K562 (cell line): Measurements from ENCODE around the gene SLC8A1. TPM values are rescaled to one million over a fixed set of nuclear protein-coding genes. Genes with fewer than 3 reads are reported as not detected.

Experiments used
- ATAC-seq: fragments of 200-7000 bp; cut with Tn5 transposase; 3 replicates; pipeline ENCODE4 v1.9.1; 2020; ENCODE audit warnings: moderate library complexity
- BruUV-seq: library from RNA; stranded (reverse); fragments of 400-500 nt; replicated peaks from 2 replicates; lab custom pipeline; 2021; lab: Mats Ljungman, UMichigan
- CTCF ChIA-PET: fragments of 300-600 bp; formaldehyde crosslinking; extraction: SDS; loops from one replicate; lab custom pipeline; 2021; ENCODE audit warnings: low intra/inter-chr PET ratio; lab: Yijun Ruan, JAX
- POLR2A ChIA-PET: fragments of 300-600, 350-650 bp; sonication (Branson Sonifier 250); formaldehyde crosslinking; extraction: SDS; loops from one replicate; lab custom pipeline; 2021; ENCODE audit warnings: antibody characterized with exemption, inconsistent platforms; lab: Yijun Ruan, JAX
- DNase-seq, 4 experiments: peaks; one replicate each; pipeline versions ENCODE4 v3.0.0 to v3.0.0-alpha.2; 2011 to 2018; ENCODE audit warnings: low spot score in 3 of 4, mixed read lengths in 3 of 4; ENCODE audit errors: extremely low read depth in 1 of 4
- FAIRE-seq: peaks from 2 replicates; lab custom pipeline; 2011; peaks lifted over from hg19 to GRCh38; lab: Jason Lieb, UNC
- H2AFZ ChIP-seq: 2 replicates; pipeline ENCODE4 v1.6.0; 2011; ENCODE audit warnings: low read depth, low read length, control low read depth, inconsistent platforms
- H3K27ac ChIP-seq: fragments of 200-600 bp; 3 replicates; pipeline ENCODE4 v1.8.0; 2011; ENCODE audit warnings: low read depth, mild to moderate bottlenecking, control low read depth, inconsistent platforms, low read length, moderate library complexity, mixed read lengths; ENCODE audit errors: extremely low read depth
- H3K27me3 ChIP-seq, 2 experiments: fragments of 300-600 bp in 1 of 2; 2 replicates in 1 of 2; 3 replicates in 1 of 2; pipeline versions ENCODE4 v1.6.0 to v1.8.0; 2011; ENCODE audit warnings: inconsistent platforms in 2 of 2, low read length in 2 of 2, mild to moderate bottlenecking in 1 of 2, mixed read lengths in 1 of 2, moderate library complexity in 1 of 2; ENCODE audit not compliant: control insufficient read depth in 2 of 2, insufficient read depth in 2 of 2
- H3K36me3 ChIP-seq: fragments of 300-600 bp; 3 replicates; pipeline ENCODE4 v1.8.0; 2011; ENCODE audit warnings: mild to moderate bottlenecking, low read length, inconsistent platforms; ENCODE audit not compliant: control insufficient read depth, insufficient read depth
- H3K4me1 ChIP-seq, 2 experiments: fragments of 200-600 bp in 1 of 2; replicated peaks in 1 of 2; 2 replicates in 1 of 2; 3 replicates in 1 of 2; pipeline versions ENCODE4 v1.5.1 to v1.8.0; 2011; ENCODE audit warnings: inconsistent platforms in 2 of 2, low read length in 2 of 2, mild to moderate bottlenecking in 1 of 2, mixed read lengths in 1 of 2, moderate library complexity in 1 of 2; ENCODE audit not compliant: control insufficient read depth in 2 of 2, insufficient read depth in 2 of 2
- H3K4me2 ChIP-seq: 2 replicates; pipeline ENCODE4 v1.6.1; 2011; ENCODE audit warnings: low read length, control low read depth, inconsistent platforms, mixed read lengths; ENCODE audit not compliant: insufficient read depth
- H3K4me3 ChIP-seq: fragments of 200-600 bp; sonication (generic), shearing (Covaris generic); 2 replicates; pipeline ENCODE4 v1.5.1; 2016; ENCODE audit warnings: control low read depth, inconsistent platforms
- H3K79me2 ChIP-seq: fragments of 200-600 bp; 3 replicates; pipeline ENCODE4 v1.8.0; 2011; ENCODE audit warnings: low read length, inconsistent platforms; ENCODE audit not compliant: control insufficient read depth, insufficient read depth
- H3K9ac ChIP-seq, 2 experiments: 2 replicates each; pipeline versions ENCODE4 v1.6.0 to v1.6.1; 2011; ENCODE audit warnings: low read depth in 2 of 2, low read length in 2 of 2, control low read depth in 1 of 2, inconsistent platforms in 1 of 2, mild to moderate bottlenecking in 1 of 2, mixed read lengths in 1 of 2; ENCODE audit not compliant: insufficient read depth in 1 of 2
- H3K9me1 ChIP-seq: one replicate; pipeline ENCODE4 v1.6.0; 2011; ENCODE audit warnings: inconsistent platforms, mild to moderate bottlenecking, low read length, moderate library complexity; ENCODE audit not compliant: control insufficient read depth, insufficient read depth
- H3K9me3 ChIP-seq: replicated peaks from 2 replicates; pipeline ENCODE4 v1.5.1; 2011; ENCODE audit warnings: low read depth, low read length, inconsistent platforms; ENCODE audit not compliant: control insufficient read depth, insufficient read depth
- H4K20me1 ChIP-seq: replicated peaks from 2 replicates; pipeline ENCODE4 v1.6.1; 2011; ENCODE audit warnings: low read length, inconsistent platforms, mixed read lengths; ENCODE audit not compliant: control insufficient read depth, insufficient read depth
- ARNT ChIP-seq, 2 experiments: fragments of 450-650 bp; IDR thresholded peaks; 2 replicates each; pipeline ENCODE4 v1.6.1; 2016; ENCODE audit warnings: mild to moderate bottlenecking in 1 of 2
- CHD2 ChIP-seq: IDR thresholded peaks from 2 replicates; pipeline ENCODE4 v1.6.1; 2011; ENCODE audit warnings: low read depth, low read length
- DDX20 ChIP-seq: fragments of 450-650 bp; IDR thresholded peaks from 2 replicates; pipeline ENCODE4 v1.6.1; 2016; ENCODE audit warnings: missing genetic modification characterization, low read depth, mild to moderate bottlenecking, missing compliant biosample characterization, moderate library complexity
- GATA2 ChIP-seq: sonication (generic); formaldehyde crosslinking; IDR thresholded peaks from 2 replicates; pipeline ENCODE4 v1.4.0; 2020; ENCODE audit warnings: mild to moderate bottlenecking, missing genetic modification reagents
- HDAC3 ChIP-seq: fragments of 450-650 bp; IDR thresholded peaks from 2 replicates; pipeline ENCODE4 v1.6.1; 2018; ENCODE audit warnings: borderline replicate concordance, mild to moderate bottlenecking, moderate library complexity; ENCODE audit not compliant: partially characterized antibody
- NFATC3 ChIP-seq: fragments of 450-650 bp; IDR thresholded peaks from 2 replicates; pipeline ENCODE4 v1.6.1; 2017; ENCODE audit warnings: mild to moderate bottlenecking
- RAD21 ChIP-seq, 2 experiments: fragments of 250-450 bp in 1 of 2; fragments of 450-650 bp in 1 of 2; sonication (Bioruptor Pico) in 1 of 2; formaldehyde crosslinking in 1 of 2; IDR thresholded peaks in 1 of 2; conservative IDR thresholded peaks in 1 of 2; 2 replicates each; pipeline versions ENCODE4 v1.4.0 to v1.8.0; 2020 to 2022; ENCODE audit warnings: mild to moderate bottlenecking in 2 of 2, moderate library complexity in 1 of 2
- ZEB2 ChIP-seq: fragments of 450-650 bp; IDR thresholded peaks from 2 replicates; pipeline ENCODE4 v1.6.1; 2016
- ZNF77 ChIP-seq: fragments of 250-450 bp; sonication (Bioruptor Pico); IDR thresholded peaks from 2 replicates; pipeline ENCODE4 v1.5.0; 2020
- ZNF830 ChIP-seq: fragments of 250-450 bp; sonication (Bioruptor Pico); IDR thresholded peaks from 2 replicates; pipeline ENCODE4 v1.5.0; 2021; ENCODE audit warnings: mild to moderate bottlenecking
- ZZZ3 ChIP-seq: fragments of 450-650 bp; IDR thresholded peaks from 2 replicates; pipeline ENCODE4 v1.6.1; 2016; ENCODE audit warnings: antibody characterized with exemption, mild to moderate bottlenecking, moderate library complexity
- WGBS: fragments of 100-300 bp; shearing (Covaris generic); methylation state at CpG from one replicate; pipeline ENCODE4 v1.1.6; 2016; ENCODE audit warnings: low coverage, mixed read lengths; ENCODE audit not compliant: insufficient coverage; ENCODE audit errors: missing lambda C conversion rate; 5-methylcytosine and 5-hydroxymethylcytosine counted together
- in situ Hi-C: fragments of 300-500 bp; cut with MboI; formaldehyde crosslinking; loops from 4 replicates; pipeline ENCODE4 v1.15.0; 2018; ENCODE audit warnings: inconsistent platforms, mixed read lengths
- intact Hi-C: fragments of 100-400 bp; cut with micrococcal nuclease; formaldehyde crosslinking; loops from 2 replicates; pipeline ENCODE4 v1.14.2; 2022
- polyA plus RNA-seq, 8 experiments: library from polyadenylated mRNA; depleted of rRNA in 4 of 8; stranded (reverse) in 5 of 8; unstranded in 3 of 8; fragments of >200 nt; fragmentation: Nextera tagmentation in 2 of 8; fragmentation: Illumina TruSeq in 1 of 8; extraction: Ambion mirVana in 2 of 8; extraction: Trizol in 1 of 8; gene quantifications; 2 replicates each; pipeline versions ENCODE4 v1.2.1 to v1.2.3, GENCODE V29; 2011 to 2014; ENCODE audit warnings: inconsistent platforms in 1 of 8, missing spikeins in 1 of 8
- total RNA-seq, 7 experiments: library from RNA; depleted of rRNA in 6 of 7; stranded (reverse); fragments of >200 nt in 6 of 7; fragmentation: Illumina TruSeq in 2 of 7; extraction: Trizol in 2 of 7; gene quantifications; 2 replicates each; pipeline versions ENCODE4 v1.2.1 to v1.2.3, GENCODE V29; 2011 to 2021; ENCODE audit warnings: low replicate concordance in 1 of 7
- TF ChIP-seq, protein P1 (sequence below), 3 experiments: fragments of 200-800 bp in 1 of 3; sonication (Bioruptor generic) in 1 of 3; sonication (generic) in 1 of 3; formaldehyde crosslinking in 1 of 3; IDR thresholded peaks; 2 replicates each; pipeline versions ENCODE4 v1.6.1 to v1.8.0; 2016 to 2022; ENCODE audit warnings: mild to moderate bottlenecking in 2 of 3, missing compliant biosample characterization in 2 of 3, missing genetic modification characterization in 2 of 3, missing genetic modification reagents in 1 of 3
- TF ChIP-seq, protein P2 (sequence below): fragments of 250-450 bp; sonication (Bioruptor Pico); IDR thresholded peaks from 2 replicates; pipeline ENCODE4 v1.8.0; 2021; ENCODE audit warnings: borderline replicate concordance, mild to moderate bottlenecking, moderate library complexity; ENCODE audit not compliant: poor library complexity, severe bottlenecking
- TF ChIP-seq, protein P3 (sequence below): sonication (generic); formaldehyde crosslinking; IDR thresholded peaks from 2 replicates; pipeline ENCODE4 v1.8.1; 2023; ENCODE audit warnings: mild to moderate bottlenecking, missing genetic modification reagents, moderate library complexity

The SLC8A1 gene
- total and polyA plus RNA-seq, 9 of the 15 experiments (the other 6 are each of a cell fraction or from before 2014, with no cell fraction given) = not detected

DNA sequence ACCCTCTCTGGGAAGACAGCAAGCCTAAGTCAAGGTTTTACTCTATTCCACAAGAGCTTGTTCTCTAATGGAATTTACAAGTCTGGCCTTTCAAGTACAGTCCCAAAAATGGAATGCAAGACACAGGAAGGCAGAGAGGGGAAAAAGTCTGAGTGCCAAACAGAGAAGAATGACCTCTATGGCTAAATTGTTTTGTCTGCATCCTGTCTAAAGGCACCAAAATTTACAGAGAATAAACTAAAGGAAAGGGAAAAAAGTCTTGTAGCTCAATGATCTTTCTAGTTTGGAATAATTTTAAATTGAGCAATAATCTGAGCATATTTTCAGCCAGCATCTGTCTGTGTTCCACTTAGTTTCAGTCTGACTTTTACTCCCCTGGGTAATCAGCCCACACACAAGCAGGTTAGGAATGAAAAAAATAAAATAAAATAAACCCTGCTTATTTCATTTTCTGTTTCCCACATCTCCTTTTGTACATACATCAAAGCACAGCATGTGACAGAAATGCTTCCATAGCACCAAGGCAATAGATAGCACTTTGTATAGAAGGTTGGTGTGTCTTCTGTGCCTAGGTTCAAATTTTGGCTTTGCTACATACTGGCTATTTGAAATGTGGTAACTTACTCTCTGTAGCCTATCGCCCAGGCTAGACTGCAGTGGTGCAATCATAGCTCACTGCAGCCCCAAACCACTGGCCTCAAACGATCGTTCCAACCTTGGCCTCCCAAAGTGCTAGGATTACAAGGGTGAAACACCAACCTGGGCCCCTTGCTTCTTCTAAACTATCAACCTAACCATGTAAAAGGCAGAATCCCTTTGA, 105.1 kb downstream of the SLC8A1 start:
- no peaks in the 10 kb centered on the region for H3K4me1 ChIP-seq
- in situ Hi-C loops = no loop called here
- CTCF ChIA-PET = no interaction called here
- H3K9ac ChIP-seq = no peak overlapping the region
- BruUV-seq = no TSS peak
- no peaks in the 10 kb centered on the region for H3K27me3 ChIP-seq
- H3K4me2 ChIP-seq = no peak overlapping the region
- no peak overlapping the region for H2AFZ ChIP-seq
- FAIRE-seq (no peak), ATAC-seq (no peak), DNase-seq (no peak)
- no peak overlapping the region for H3K27ac ChIP-seq
- POLR2A ChIA-PET = no interaction called here
- 0% methylated on average over 3 of the region's 3 CpGs for WGBS
- H3K4me3 ChIP-seq = no peak overlapping the region
- H3K79me2 ChIP-seq = no peaks in the 10 kb centered on the region
- no peaks in the 10 kb centered on the region for H3K9me3 ChIP-seq
- H4K20me1 ChIP-seq = no peaks in the 10 kb centered on the region
- H3K9me1 ChIP-seq = no peaks in the 10 kb centered on the region
- intact Hi-C loops = no loop called here
- H3K36me3 ChIP-seq = no peaks in the 10 kb centered on the region
- TF ChIP-seq GATA2 (CRISPR knock-in tag) (no peak), NFATC3 (no peak), ARNT (IDR thresholded peaks at IDR 0.05) (no peak), ZNF830 (CRISPR knock-in tag) (no peak), ZZZ3 (no peak), CHD2 (no peak), DDX20 (tag) (no peak), ZNF77 (no peak), HDAC3 (no peak), RAD21 (CRISPR knock-in tag; conservative IDR thresholded peaks at IDR 0.05 in 1 of 2, IDR thresholded peaks at IDR 0.05 in 1 of 2) (no peak), ZEB2 (no peak)
- TF ChIP-seq, protein P1, sequence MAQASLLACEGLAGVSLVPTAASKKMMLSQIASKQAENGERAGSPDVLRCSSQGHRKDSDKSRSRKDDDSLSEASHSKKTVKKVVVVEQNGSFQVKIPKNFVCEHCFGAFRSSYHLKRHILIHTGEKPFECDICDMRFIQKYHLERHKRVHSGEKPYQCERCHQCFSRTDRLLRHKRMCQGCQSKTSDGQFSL (CRISPR knock-in tag; IDR thresholded peaks at IDR 0.05) = no peak
- TF ChIP-seq, protein P1 (tag; IDR thresholded peaks at IDR 0.05) = no peak
- TF ChIP-seq, protein P2, sequence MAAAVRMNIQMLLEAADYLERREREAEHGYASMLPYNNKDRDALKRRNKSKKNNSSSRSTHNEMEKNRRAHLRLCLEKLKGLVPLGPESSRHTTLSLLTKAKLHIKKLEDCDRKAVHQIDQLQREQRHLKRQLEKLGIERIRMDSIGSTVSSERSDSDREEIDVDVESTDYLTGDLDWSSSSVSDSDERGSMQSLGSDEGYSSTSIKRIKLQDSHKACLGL = no peak
- TF ChIP-seq, protein P3, sequence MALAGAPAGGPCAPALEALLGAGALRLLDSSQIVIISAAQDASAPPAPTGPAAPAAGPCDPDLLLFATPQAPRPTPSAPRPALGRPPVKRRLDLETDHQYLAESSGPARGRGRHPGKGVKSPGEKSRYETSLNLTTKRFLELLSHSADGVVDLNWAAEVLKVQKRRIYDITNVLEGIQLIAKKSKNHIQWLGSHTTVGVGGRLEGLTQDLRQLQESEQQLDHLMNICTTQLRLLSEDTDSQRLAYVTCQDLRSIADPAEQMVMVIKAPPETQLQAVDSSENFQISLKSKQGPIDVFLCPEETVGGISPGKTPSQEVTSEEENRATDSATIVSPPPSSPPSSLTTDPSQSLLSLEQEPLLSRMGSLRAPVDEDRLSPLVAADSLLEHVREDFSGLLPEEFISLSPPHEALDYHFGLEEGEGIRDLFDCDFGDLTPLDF = no peak
